Fibroblast of lung (primary cell): Measurements from ENCODE around the gene TPO.

ENCODE experiments used
- CTCF ChIP-seq, 2 donors: IDR thresholded peaks in 1 of 2; conservative IDR thresholded peaks in 1 of 2; 1 replicate in 1 of 2; 2 replicates in 1 of 2; pipeline ENCODE4 v1.5.1; 2011 to 2012; ENCODE audit warnings: low read length in 2 of 2, control low read depth in 1 of 2, inconsistent platforms in 1 of 2, low read depth in 1 of 2, mild to moderate bottlenecking in 1 of 2
- EZH2 ChIP-seq: IDR thresholded peaks from 2 replicates; pipeline ENCODE4 v1.5.1; 2012; ENCODE audit warnings: low read length, control low read depth, mild to moderate bottlenecking; ENCODE audit errors: missing control alignments

- TF ChIP-seq CTCF (conservative IDR thresholded peaks at IDR 0.05 in 1 of 2, IDR thresholded peaks at IDR 0.05 in 1 of 2; ENCODE audit: low read depth in 1 of 2, low read length in 2 of 2) (no peak), EZH2 (no peak)
These were observed 47.7 kb downstream of the TPO start for GRCh38 chr2:1460851-1461418.
